ENCODE data around the gene ZEB2.

DNA sequence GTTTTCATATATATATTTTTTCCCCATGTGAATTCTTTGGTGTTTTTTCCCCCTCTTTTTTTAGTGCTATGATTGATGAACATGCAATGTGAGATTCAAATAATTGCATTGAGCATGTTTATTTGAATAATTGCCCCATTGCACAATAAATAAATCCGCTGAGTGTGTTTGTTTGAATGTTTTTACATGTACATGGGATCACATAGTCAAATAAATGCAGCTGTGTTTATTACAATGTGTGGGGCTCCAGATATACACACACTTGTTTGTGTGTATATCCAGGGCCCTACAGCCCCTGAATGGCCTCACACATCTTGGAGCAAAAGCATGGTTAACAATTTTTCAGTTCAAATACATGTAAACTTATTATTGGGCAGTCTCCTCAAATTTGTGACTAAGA, 134.5 kb downstream of the ZEB2 start:
- TF ChIP-seq, protein P1, sequence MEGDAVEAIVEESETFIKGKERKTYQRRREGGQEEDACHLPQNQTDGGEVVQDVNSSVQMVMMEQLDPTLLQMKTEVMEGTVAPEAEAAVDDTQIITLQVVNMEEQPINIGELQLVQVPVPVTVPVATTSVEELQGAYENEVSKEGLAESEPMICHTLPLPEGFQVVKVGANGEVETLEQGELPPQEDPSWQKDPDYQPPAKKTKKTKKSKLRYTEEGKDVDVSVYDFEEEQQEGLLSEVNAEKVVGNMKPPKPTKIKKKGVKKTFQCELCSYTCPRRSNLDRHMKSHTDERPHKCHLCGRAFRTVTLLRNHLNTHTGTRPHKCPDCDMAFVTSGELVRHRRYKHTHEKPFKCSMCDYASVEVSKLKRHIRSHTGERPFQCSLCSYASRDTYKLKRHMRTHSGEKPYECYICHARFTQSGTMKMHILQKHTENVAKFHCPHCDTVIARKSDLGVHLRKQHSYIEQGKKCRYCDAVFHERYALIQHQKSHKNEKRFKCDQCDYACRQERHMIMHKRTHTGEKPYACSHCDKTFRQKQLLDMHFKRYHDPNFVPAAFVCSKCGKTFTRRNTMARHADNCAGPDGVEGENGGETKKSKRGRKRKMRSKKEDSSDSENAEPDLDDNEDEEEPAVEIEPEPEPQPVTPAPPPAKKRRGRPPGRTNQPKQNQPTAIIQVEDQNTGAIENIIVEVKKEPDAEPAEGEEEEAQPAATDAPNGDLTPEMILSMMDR (IDR thresholded peaks at IDR 0.05) = no peak
- TF ChIP-seq POLR2A (IDR thresholded peaks at IDR 0.05) (no peak), POLR2AphosphoS5 (IDR thresholded peaks at IDR 0.05) (no peak)

Data from breast epithelium (tissue), 3 donors.